ENCODE data around the gene NPC1.

DNA sequence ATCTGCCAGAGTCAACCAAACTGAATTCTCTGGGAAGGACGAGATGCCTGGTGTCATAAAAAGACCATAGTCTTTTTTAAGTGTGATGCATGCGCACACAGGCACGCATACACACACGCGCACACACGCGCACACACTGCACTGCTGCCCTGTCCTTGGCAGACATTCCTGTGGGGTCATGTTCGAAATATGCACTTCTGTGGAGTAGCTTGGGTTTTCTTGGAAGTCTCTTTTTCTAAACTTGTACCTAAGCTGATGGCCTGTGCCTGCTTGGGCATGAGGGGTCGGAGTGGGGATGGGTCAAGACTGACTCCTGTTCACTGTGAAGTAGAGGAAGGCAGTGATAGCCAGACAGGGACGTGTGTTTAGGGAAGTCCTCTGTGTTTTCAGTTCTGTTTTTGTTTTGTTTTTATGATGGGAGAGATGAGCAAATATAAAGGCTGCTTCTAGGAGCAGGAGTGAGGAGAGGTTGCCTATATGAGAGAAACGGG is 87.0 kb downstream of the NPC1 start:
- TF ChIP-seq TAF1 (IDR thresholded peaks at IDR 0.05; ENCODE audit: borderline replicate concordance, insufficient read depth, low read length) (no peak), SIN3A (IDR thresholded peaks at IDR 0.05; ENCODE audit: borderline replicate concordance, insufficient read depth, low read length) (no peak)
- TF ChIP-seq, protein P1, sequence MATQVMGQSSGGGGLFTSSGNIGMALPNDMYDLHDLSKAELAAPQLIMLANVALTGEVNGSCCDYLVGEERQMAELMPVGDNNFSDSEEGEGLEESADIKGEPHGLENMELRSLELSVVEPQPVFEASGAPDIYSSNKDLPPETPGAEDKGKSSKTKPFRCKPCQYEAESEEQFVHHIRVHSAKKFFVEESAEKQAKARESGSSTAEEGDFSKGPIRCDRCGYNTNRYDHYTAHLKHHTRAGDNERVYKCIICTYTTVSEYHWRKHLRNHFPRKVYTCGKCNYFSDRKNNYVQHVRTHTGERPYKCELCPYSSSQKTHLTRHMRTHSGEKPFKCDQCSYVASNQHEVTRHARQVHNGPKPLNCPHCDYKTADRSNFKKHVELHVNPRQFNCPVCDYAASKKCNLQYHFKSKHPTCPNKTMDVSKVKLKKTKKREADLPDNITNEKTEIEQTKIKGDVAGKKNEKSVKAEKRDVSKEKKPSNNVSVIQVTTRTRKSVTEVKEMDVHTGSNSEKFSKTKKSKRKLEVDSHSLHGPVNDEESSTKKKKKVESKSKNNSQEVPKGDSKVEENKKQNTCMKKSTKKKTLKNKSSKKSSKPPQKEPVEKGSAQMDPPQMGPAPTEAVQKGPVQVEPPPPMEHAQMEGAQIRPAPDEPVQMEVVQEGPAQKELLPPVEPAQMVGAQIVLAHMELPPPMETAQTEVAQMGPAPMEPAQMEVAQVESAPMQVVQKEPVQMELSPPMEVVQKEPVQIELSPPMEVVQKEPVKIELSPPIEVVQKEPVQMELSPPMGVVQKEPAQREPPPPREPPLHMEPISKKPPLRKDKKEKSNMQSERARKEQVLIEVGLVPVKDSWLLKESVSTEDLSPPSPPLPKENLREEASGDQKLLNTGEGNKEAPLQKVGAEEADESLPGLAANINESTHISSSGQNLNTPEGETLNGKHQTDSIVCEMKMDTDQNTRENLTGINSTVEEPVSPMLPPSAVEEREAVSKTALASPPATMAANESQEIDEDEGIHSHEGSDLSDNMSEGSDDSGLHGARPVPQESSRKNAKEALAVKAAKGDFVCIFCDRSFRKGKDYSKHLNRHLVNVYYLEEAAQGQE (IDR thresholded peaks at IDR 0.05; ENCODE audit: insufficient read depth in 1 of 2, low read depth in 2 of 2, low read length in 2 of 2): no peak

Measured in PFSK-1 (cell line).